K562 (cell line): Measurements from ENCODE around the gene DUSP28. TPM values are rescaled to one million over a fixed set of nuclear protein-coding genes. Genes with fewer than 3 reads are reported as not detected.

Experiments used
- AFF1 ChIP-seq, 2 experiments: fragments of 450-650 bp; IDR thresholded peaks; 2 replicates each; pipeline ENCODE4 v1.6.1; 2018; ENCODE audit warnings: mild to moderate bottlenecking in 2 of 2, low read depth in 1 of 2; ENCODE audit not compliant: partially characterized antibody in 2 of 2
- BRF2 ChIP-seq: IDR thresholded peaks from 3 replicates; pipeline ENCODE4 v1.6.1; 2011; ENCODE audit warnings: borderline replicate concordance, mild to moderate bottlenecking; ENCODE audit not compliant: insufficient read length, insufficient read depth
- CBX1 ChIP-seq: sonication (generic); IDR thresholded peaks from 2 replicates; pipeline ENCODE4 v1.6.1; 2016; ENCODE audit warnings: antibody characterized with exemption, low read depth, mild to moderate bottlenecking
- CHD1 ChIP-seq: fragments of 200-600 bp; sonication (generic); IDR thresholded peaks from one replicate; pipeline ENCODE4 v1.6.1; 2012; ENCODE audit warnings: mild to moderate bottlenecking, moderate library complexity, low read length, inconsistent platforms
- CREB5 ChIP-seq: fragments of 250-450 bp; sonication (Bioruptor Pico); IDR thresholded peaks from 2 replicates; pipeline ENCODE4 v1.5.0; 2020; ENCODE audit warnings: mild to moderate bottlenecking
- DPF2 ChIP-seq: fragments of 450-650 bp; IDR thresholded peaks from 2 replicates; pipeline ENCODE4 v1.6.1; 2016
- HDAC2 ChIP-seq: fragments of 450-650 bp; IDR thresholded peaks from 2 replicates; pipeline ENCODE4 v1.6.1; 2016; ENCODE audit warnings: mild to moderate bottlenecking
- KLF1 ChIP-seq: fragments of 450-650 bp; IDR thresholded peaks from 2 replicates; pipeline ENCODE4 v1.6.1; 2016; ENCODE audit warnings: missing genetic modification characterization, missing compliant biosample characterization
- PML ChIP-seq: IDR thresholded peaks from 2 replicates; pipeline ENCODE4 v1.6.1; 2012; ENCODE audit warnings: low read length, inconsistent platforms
- POLR2AphosphoS2 ChIP-seq: IDR thresholded peaks from 2 replicates; pipeline ENCODE4 v1.6.1; 2012; ENCODE audit warnings: low read length, improper control_type of control experiment
- PPARD ChIP-seq: fragments of 250-450 bp; sonication (Bioruptor Pico); IDR thresholded peaks from 2 replicates; pipeline ENCODE4 v1.8.0; 2022; ENCODE audit warnings: inconsistent platforms, mild to moderate bottlenecking, moderate library complexity
- RB1 ChIP-seq: fragments of 450-650 bp; IDR thresholded peaks from 2 replicates; pipeline ENCODE4 v1.6.1; 2017; ENCODE audit warnings: low read depth, mild to moderate bottlenecking
- TRIM28 ChIP-seq: fragments of 450-650 bp; IDR thresholded peaks from 2 replicates; pipeline ENCODE4 v1.6.1; 2017
- USF1 ChIP-seq: sonication (generic); formaldehyde crosslinking; IDR thresholded peaks from 2 replicates; pipeline ENCODE4 v1.9.0; 2022; ENCODE audit warnings: mild to moderate bottlenecking, missing genetic modification reagents
- ZBTB7A ChIP-seq: IDR thresholded peaks from 2 replicates; pipeline ENCODE4 v1.6.1; 2011; ENCODE audit warnings: low read depth, mild to moderate bottlenecking, low read length, moderate library complexity, borderline replicate concordance; ENCODE audit not compliant: control insufficient read depth
- ZNF324 ChIP-seq: fragments of 250-450 bp; sonication (Bioruptor Pico); IDR thresholded peaks from 2 replicates; pipeline ENCODE4 v1.4.0; 2020; ENCODE audit warnings: mild to moderate bottlenecking
- ZNF398 ChIP-seq: fragments of 250-450 bp; sonication (Bioruptor Pico); IDR thresholded peaks from 2 replicates; pipeline ENCODE4 v1.8.0; 2021; ENCODE audit warnings: moderate library complexity, mild to moderate bottlenecking, inconsistent platforms
- ZNF583 ChIP-seq: fragments of 250-450 bp; sonication (Bioruptor Pico); IDR thresholded peaks from 2 replicates; pipeline ENCODE4 v1.4.0; 2020
- ZNF589 ChIP-seq: fragments of 200-800 bp; sonication (Bioruptor generic); IDR thresholded peaks from 2 replicates; pipeline ENCODE4 v1.6.1; 2016; ENCODE audit warnings: low read depth, missing genetic modification characterization, missing compliant biosample characterization
- polyA plus RNA-seq, 8 experiments: library from polyadenylated mRNA; depleted of rRNA in 4 of 8; stranded (reverse) in 5 of 8; unstranded in 3 of 8; fragments of >200 nt; fragmentation: Nextera tagmentation in 2 of 8; fragmentation: Illumina TruSeq in 1 of 8; extraction: Ambion mirVana in 2 of 8; extraction: Trizol in 1 of 8; gene quantifications; 2 replicates each; pipeline versions ENCODE4 v1.2.1 to v1.2.3, GENCODE V29; 2011 to 2014; ENCODE audit warnings: inconsistent platforms in 1 of 8, missing spikeins in 1 of 8
- total RNA-seq, 7 experiments: library from RNA; depleted of rRNA in 6 of 7; stranded (reverse); fragments of >200 nt in 6 of 7; fragmentation: Illumina TruSeq in 2 of 7; extraction: Trizol in 2 of 7; gene quantifications; 2 replicates each; pipeline versions ENCODE4 v1.2.1 to v1.2.3, GENCODE V29; 2011 to 2021; ENCODE audit warnings: low replicate concordance in 1 of 7

The DUSP28 gene
- total and polyA plus RNA-seq, 9 of the 15 experiments (the other 6 are each of a cell fraction or from before 2014, with no cell fraction given) = 2.8 to 8.1 (median 4.2) TPM

- no peak for TF ChIP-seq BRF2
- no peak for TF ChIP-seq ZNF583 (CRISPR knock-in tag)
- no peak for TF ChIP-seq PPARD
- no peak for TF ChIP-seq ZNF398 (CRISPR knock-in tag)
- TF ChIP-seq TRIM28 = no peak
- 0 out of 2 replicates have a peak, but pooled peaks have one; percentile 31 for TF ChIP-seq ZBTB7A
- TF ChIP-seq POLR2AphosphoS2 = 0 out of 2 replicates have a peak, but pooled peaks have one; percentile 7
- TF ChIP-seq HDAC2 = peak; percentile 87
- no peak for TF ChIP-seq RB1
- 0 out of 2 replicates have a peak, but pooled peaks have one; percentile 7 for TF ChIP-seq ZNF589 (CRISPR knock-in tag)
- TF ChIP-seq KLF1 (tag) = no peak
- TF ChIP-seq CBX1 = peak; percentile 20; the same call in 1 of the 2 replicates
- peak in 1 of 2 experiments; percentile 16 for TF ChIP-seq AFF1 (IDR thresholded peaks at IDR 0.05; ENCODE audit: low read depth in 1 of 2, partially characterized antibody in 2 of 2)
- peak; percentile 69; the same call in 1 of the 2 replicates for TF ChIP-seq PML
- TF ChIP-seq DPF2 = peak; percentile 93
- no peak for TF ChIP-seq CREB5 (CRISPR knock-in tag)
- TF ChIP-seq USF1 (CRISPR knock-in tag) = no peak
- no peak for TF ChIP-seq CHD1
- TF ChIP-seq ZNF324 = no peak
Measured at GRCh38 chr2:240565333-240566202, 5.4 kb downstream of the DUSP28 start (continued).
